GM19328 (cell line): ENCODE results near the gene PACS1.
"Not testable (repeated sequence)": the region's sequence is repeated elsewhere in the genome, so short reads cannot be mapped to it uniquely, and the experiment has no call there.

ENCODE experiments used
- ATAC-seq: cut with Tn5 transposase; IDR thresholded peaks from one replicate; pipeline ENCODE4 v1.9.1; 2021; ENCODE audit warnings: mild to moderate bottlenecking, moderate library complexity; ENCODE audit not compliant: unreplicated experiment

PACS1 gene

DNA sequence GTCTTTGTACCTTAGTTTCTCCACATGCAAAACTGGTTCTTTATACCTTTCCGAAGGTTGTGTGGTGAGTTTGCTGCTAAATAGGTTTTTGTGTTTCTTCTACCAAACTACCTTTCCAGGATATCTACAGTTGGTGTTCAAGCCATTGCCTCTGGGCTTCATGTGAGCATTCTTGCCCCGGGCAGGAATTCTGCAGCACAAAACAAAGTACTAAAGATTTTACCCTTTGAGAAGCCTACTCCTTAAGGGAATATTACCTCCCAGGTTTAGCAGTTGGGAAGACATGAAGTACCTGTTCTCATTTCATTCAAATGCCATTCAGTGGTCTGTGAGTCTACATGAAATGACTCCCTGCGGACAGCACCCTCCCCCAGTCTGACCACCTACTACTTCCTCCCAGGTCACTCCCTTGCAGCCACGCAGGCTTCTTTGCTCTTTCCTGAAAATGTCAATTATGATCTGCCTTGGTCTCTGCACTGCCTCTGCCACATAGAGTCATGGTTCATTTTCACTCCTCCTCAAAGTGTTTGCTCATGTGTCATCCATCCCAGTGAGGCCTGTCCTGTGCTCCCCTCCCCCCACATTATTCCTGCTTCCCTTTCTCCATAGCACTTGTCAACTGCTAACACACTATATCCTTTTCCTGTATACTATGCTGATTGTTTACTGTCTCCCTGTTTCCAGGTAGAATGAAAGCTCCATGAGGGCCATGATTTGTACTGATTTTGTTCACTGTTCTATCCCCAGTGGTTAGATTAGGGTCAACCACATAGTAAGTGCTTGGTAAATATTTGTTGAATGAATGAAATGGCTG, 36.9 kb downstream of the PACS1 start:
- ATAC-seq: no peak

GRCh38 chr11:66107600-66108510, 37.8 kb downstream of the PACS1 start:
- ATAC-seq: no peak

DNA sequence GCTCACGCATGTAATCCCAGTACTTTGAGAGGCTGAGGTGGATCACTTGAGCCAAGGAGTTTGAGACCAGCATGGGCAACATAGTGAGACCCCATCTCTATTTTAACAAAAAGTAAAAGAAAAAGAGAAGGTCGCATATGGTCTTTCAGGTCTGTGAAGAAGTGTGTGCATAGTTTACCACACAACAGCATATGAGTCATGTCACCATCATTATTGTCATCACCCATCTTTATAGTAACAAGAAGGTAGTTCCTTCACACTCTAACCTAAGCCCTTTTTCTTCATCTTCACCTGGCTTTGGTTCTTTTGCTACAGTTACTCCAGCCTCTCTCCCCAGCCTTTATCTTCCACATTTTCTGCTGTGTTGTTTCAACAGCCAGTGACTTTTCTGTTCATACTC, 39.2 kb downstream of the PACS1 start:
- ATAC-seq: no peak

- ATAC-seq: no peak
Observed at GRCh38 chr11:66111158-66111557, 41.1 kb downstream of the PACS1 start.

DNA sequence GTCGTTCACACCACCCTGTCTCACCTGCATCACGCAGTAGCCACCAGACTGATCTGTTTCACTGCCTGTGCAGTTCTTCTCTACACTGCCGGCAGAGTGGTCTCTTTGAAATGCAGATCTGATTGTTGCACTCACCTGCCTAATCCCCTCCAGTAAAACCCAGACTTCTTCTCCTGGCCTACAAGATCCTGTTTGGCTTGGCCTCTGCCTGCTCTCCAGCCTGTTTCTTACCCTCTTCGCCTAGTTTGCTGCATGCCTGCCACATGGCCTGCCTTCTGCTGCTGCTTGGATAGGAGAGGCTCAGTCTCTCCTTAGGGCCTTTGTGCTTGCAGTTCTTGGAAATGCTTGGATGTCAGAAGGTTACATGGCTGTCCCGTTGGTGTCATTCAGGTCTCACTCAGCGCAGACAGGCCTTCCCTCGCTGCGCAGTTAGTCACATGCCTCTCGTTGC, 42.0 kb downstream of the PACS1 start:
- ATAC-seq: no peak

DNA sequence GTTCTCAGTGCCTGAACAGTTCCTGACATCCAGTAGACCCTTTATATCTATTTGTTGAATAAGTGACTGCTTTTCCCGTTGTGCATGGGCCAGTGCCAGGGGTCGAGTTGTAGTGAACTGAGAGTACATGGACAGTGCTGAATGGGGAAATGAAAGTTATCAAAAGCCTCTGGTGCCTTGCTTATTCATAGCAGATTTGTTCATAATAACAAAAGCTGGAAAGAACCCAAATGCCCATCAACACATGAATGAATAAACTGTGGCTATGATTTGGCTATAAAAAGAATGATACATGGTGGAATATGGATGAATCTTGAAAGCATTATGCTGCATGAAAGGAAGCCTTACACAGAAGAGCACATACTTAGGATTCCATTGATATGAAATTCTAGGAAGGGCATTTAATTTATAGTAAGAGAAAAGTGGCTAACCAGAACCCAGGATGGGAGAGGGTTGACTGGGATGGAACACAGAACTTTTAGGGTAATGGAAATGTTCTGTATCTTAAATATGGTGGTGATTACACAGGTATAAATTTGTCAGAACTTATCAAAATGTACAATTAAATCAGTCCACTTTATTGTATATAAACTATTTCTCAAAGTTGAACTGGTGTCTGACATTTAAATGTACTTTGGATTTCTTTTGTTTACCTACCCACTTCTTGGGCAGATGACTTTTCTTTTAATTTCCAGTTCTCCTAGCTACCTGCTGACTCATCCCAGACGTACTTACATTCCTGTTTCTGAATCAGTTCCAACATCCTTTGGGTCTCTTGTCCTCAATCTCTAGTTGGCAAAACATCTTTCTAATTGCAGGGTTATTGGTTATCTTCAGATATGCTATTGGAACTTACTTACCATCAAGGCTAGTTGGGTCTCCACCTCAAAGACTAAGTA, 42.8 kb downstream of the PACS1 start:
- no peak for ATAC-seq

DNA sequence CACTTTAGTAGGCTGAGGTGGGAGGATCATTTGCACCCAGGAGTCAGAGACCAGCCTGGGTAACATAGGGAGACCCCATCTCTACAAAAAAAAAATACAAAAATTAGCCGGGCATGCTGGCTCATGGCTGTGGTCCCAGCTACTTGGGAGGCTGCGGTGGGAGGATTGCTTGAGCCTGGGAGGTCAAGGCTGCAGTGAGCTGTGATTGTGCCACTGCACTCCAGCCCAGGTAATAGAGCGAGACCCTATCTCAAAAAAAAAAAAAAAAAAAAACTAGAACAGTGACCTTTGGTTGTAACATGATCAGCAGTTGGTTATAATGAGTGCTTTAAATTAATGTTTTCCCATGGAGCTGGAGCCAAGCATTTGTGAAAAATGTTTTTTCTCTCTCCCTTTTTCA, 44.9 kb downstream of the PACS1 start:
- not testable (repeated sequence) for ATAC-seq

DNA sequence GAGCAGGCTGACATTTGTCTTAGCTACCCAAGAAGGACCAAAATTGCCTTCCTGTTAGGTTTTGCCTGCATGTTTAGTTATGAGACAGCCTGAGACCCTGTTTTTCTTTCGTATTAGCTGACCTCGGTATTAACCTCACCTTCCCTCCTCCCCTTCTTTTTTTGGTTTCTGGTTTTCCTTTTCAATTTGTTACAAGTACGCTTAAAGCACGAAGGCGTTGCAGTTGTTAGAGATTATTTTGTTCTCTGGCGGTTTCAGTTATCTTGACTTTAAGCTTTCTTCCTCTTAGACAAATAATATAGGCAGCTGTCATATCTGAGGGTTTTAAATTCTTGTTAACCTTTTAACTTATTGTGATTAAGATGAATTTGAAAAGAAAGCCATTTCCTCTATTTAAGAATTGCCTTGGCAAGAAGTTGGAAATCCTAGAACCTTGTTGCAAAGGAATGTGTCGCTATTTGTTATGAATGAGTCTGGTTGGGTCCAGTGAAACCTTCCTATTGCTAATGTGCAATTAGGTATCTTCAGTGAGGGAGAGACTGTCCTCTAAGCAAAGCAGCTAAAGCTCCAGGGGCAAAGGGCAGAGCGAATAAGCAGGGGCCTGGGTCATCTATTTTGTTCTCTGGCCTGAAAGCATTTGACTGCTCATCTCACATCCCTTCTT, 45.7 kb downstream of the PACS1 start:
- no peak for ATAC-seq

- no peak for ATAC-seq
Observed at GRCh38 chr11:66116576-66117361, 46.7 kb downstream of the PACS1 start.

DNA sequence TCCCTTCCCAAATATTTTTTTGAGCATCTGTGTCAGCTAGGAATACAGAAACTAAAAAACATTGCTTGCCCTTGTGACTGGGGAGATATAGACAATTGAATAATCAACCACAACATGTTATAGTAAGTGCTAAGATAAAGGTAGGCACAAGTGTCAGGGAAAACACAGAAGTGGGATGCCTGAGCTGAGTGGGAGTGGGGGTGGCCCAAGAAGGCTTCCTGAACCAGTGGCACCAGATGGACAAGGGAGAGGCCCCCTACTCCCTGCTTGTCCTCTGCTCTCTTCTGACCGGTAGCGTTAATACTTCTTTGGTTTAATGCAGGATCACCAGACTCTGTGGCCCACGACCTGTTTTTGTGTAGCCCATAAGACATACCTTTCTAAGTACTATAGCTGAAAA, 48.8 kb downstream of the PACS1 start:
- ATAC-seq: no peak

DNA sequence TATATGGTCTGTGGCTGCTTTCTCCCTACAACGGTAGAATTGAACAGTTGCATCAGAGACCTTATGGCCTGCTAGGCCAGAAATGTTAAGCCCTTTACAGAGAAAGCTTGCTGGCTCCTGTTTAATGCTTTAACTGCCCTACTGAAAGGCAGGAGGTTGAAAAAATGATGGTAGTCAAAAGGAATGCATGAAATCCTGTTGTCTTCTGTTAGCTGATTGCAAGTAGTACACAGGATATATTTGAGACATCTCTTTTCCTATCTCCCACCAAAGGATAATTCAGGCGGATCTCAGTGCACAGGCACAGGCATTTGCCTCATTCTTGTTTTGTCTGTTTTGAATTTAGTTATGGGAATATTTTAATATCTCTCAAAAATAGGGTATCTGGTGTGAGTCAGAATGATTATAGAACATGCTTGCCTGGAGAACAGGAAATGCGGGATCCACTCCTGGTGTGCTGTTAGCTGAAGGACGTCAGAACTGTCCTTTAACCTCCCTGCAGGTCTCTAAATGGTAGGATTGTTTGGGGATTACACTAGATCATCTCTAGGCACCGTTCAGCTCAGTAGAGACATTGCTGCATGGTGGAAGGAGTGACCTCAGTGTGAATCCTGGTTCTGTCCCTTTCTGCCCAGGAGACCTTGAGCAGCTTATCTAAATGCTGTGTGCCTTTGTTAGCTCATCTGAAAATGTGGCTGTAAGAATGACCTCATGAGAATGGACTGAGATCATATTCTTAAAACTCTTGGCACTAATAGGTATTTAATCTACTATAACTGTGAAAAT, 49.5 kb downstream of the PACS1 start:
- ATAC-seq: no peak

- ATAC-seq: no peak
Observed at GRCh38 chr11:66121466-66121865, 51.4 kb downstream of the PACS1 start.

DNA sequence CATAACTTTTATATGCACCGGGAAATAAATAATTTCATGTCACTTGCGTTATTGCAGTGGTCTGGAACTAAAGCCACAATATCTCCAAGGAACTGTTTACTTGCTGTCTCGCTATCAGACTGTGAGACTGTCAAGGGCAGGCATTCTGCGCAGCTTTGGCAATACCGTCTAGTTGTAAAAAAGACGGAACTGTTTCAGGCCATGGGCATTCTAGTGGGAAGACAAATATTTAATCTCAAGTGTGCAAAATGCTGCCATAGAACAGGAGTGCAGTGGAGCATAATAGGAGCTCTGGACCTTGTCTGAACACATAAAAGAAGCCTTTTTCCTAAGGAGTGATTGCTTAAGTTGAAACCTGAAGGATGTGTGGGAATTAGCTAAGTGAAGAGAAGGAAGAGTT, 53.8 kb downstream of the PACS1 start:
- no peak for ATAC-seq

DNA sequence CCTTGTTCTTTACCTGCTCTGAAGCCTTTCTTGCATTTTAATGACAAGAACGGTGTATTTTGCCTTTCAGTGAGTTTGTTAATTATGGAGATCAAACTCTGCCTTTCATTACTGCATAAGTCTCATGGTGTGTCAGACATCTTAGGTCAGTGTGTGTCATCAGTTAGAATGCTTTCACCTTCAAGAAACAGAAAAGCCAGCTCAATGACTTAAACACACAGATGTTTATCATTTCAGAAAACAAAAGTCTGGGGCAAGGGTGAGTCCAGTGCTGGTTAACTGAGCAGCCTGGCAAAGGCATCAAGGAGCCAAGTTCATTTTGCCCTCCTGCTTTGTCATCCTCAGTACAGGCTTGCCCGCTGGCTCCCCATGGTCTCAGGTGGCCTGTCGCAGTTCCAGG, 54.5 kb downstream of the PACS1 start:
- no peak for ATAC-seq

DNA sequence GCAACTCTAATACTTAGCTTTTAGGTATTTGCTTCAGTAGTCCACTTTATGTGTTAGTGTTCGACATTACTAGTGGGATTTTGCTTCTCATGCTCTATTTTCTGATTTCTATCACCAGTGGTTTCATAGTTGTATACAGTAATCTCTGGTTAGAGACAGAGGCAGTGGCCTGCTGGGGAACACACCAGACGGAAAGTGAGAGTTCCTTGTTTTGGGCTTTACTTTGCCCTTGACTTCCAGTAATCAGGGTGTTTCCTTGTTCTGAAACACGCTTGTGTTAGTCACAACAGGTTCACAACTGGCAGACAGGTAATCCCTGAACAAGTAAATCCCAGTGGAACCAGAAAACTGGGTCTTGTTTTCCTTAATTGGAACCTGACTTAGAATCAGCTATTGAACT, 56.0 kb downstream of the PACS1 start:
- ATAC-seq: no peak

- no peak for ATAC-seq
Observed at GRCh38 chr11:66126808-66127555, 56.9 kb downstream of the PACS1 start.

DNA sequence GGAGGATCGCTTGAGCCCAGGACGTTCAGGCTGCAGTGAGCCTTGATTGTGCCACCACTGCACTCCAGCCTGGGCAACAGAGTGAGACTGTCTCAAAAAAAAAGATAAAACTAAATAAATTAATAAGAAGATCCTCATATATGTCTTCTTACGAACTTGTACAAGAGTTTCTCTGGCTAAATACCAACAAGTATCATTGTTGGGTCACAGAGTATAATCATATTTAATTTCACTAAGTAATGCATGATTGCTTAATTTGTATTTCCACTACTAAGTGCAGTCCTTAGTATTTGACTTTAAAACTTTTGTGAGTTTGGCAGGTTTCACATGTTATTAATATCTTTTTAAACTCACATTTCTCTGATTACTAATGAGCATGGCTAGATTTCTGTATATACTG, 60.9 kb downstream of the PACS1 start:
- no peak for ATAC-seq
